EL (cell line): ENCODE data around the gene SDR42E1.
"Not testable (repeated sequence)": the region's sequence is repeated elsewhere in the genome, so short reads cannot be mapped to it uniquely, and the experiment has no call there.

ENCODE experiments used
- DNase-seq: peaks from one replicate; pipeline ENCODE4 v3.0.0-alpha.2; 2016

The SDR42E1 gene

DNA sequence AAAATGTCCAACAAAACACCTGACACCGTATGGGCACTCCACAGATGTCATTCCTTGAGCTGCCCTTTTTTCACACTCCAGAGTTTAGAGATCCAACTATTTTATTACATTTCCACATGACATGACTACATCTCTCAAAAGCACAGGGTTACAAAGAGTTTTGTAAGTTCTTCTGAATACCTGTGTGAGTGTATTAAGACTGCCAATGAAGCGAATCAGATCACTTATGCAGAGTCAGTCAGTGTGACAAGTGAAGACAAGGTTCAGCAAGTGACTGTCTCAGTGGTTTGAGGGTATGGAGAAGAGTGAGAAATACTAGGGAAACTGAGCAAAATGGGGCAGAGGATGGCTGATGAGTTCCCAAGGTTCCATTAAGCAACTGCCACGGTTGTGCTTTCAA lies 8.4 kb downstream of the SDR42E1 start:
- no peak for DNase-seq

DNA sequence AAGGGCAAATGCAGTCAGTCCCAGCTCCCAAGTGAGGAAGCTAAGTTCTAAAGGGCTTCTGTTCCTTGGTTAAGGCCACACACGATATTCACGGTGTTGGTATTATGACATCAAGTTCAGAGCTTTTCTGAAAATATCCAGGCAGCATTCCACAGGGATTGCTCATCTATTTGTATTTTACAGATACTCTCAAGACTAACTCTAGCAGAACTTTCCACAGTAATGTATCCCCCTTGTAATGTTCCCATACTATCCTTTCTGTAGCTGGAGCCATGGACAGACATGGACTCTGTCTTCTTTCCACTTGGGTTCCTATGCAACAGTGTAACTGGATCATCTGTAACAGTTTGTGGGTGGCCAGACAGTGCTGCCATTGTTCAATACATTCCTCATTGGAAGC lies 13.5 kb downstream of the SDR42E1 start:
- peak; percentile 84 for DNase-seq

DNA sequence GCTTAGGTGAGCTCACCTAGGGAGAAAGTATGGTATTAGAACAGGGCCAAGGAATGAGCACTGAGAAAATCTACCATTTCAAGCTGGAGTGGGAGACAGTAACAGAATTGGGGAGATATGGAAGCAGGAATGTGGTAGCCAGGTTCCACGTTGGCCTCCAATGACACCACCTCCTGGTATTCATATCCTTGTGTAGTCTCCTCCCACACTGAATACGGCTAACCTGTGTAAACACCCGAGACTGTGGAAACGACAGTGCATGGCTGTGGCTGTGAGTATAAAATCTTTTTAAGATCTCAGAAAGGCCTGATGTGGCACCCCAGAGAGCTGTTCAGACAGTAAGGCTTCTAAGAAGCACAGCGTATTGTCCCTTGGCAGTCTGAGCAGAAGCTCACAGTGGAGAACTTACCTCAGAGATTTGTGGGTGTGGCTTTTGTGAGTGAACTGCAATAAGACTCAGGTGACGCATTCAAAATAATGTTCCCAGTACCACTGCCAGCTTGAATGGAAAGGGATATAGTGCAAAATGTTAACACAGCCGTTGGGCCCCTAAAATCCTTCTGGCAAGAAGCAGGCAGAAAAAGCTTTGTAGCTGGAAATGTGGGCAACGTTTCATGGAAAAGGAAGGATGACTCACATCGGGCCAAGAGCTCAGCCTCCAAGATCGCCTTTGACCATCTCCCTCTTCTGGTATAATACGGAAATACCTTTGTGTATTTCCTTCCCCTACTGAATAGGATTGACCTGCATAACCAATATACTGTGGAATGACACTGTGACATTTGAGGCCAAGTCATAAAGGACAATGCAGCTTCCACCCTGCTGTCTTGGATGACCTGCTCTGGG lies 14.4 kb downstream of the SDR42E1 start:
- peak; percentile 76 for DNase-seq

DNA sequence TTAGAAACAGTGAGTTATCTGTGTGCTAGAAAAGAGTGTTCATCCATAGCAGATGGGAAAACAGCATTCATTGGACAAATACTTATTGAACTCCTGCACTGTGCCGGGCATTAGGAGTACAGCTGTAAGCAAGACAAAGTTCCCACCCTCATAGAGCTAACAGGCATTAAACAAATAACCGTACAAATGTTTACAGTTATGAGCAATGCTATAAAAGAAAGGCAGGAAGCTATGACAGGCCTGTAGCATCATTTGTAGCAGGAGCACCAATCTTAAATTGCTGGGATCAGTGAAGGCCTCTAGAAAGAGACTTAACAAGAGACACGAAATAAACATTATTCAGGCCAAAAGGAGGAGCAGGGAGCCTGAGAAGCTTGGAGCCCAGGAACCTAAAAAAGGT lies 15.6 kb downstream of the SDR42E1 start:
- no peak for DNase-seq

DNA sequence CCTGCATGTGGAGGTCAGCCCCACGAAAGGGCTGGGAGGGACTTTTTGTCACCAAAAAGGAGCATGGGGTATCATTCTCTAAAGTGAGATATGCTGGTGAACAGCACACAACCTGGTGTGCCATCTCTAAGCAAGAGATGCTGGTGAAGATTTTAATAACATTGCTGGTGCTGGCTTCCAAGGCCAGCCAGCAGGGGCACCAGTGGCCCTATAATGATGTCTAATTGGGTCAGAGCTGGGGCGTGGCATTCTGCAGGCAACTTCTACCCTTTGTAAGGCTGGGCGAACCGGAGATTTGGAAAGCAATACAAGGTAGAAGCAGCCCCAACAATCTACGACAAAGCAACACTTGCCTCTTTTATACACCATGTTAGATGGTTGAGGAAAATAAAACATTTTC lies 16.8 kb downstream of the SDR42E1 start:
- DNase-seq = no peak

DNA sequence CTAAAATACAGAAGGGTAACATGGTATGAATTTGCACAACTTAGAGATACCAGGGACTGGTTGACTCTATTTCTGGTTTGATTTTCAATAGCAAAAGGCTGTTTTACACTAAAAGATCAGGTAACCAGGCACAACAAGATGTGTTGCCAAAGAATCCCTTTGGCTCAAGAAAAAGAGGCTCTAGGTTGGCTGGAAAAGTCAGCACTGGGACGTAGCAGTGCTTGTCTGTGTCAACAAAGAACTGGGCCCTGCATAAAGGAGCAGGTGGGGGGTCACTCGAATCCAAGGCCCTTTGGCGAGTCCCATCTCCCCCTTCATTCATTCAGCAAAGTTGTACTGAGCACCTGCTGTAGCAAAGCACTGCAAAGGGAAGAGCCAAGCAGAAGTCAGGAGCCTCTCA lies 18.4 kb downstream of the SDR42E1 start:
- DNase-seq = no peak

DNA sequence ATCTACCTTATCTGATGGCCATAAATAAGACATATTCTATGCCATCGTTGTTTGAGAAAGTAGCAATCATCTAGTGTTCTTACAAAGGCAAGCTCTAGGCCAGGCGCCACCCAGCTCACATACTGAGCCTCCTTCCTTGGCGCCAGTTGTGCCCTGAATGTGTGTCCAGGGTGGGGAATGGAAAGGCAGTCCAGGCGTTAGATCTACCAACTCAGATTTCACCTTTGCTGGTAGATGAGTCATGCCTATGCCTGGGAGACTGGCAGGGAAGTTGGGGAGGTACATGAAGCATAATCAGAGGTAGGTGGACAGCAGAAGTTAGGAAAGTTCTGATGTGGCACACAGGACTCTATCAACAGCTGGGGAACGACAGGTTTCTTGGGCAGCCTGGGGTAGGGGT lies 23.6 kb downstream of the SDR42E1 start:
- no peak for DNase-seq

DNA sequence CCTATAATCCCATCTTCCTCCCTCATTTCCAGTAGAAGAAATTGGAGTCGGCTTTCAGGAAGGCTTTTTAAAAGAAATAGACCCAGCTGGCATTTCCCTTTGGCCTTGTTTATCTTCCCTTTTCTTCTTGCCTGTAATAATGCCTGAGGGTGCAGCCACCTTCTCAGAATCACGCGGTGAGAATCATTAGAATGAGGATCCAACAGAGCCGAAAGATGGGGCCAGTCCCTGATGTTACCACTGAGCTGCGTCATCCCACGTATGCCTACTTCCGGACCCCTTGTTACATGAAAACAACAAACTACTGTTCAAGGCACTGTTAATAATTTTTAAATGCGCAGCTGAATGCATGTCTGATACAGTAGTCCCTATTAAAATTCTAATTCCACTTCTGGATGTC lies 24.1 kb downstream of the SDR42E1 start:
- no peak for DNase-seq

DNA sequence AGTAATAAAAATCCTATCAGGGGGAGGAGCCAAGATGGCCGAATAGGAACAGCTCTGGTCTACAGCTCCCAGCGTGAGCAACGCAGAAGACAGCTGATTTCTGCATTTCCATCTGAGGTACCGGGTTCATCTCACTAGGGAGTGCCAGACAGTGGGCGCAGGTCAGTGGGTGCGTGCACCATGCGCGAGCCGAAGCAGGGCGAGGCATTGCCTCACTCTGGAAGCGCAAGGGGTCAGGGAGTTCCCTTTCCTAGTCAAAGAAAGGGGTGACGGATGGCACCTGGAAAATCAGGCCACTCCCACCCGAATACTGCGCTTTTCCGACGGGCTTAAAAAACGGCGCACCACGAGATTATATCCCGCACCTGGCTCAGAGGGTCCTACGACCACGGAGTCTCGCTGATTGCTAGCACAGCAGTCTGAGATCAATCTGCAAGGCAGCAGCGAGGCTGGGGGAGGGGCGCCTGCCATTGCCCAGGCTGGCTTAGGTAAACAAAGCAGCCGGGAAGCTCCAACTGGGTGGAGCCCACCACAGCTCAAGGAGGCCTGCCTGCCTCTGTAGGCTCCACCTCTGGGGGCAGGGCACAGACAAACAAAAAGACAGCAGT lies 33.8 kb downstream of the SDR42E1 start:
- not testable (repeated sequence) for DNase-seq

DNA sequence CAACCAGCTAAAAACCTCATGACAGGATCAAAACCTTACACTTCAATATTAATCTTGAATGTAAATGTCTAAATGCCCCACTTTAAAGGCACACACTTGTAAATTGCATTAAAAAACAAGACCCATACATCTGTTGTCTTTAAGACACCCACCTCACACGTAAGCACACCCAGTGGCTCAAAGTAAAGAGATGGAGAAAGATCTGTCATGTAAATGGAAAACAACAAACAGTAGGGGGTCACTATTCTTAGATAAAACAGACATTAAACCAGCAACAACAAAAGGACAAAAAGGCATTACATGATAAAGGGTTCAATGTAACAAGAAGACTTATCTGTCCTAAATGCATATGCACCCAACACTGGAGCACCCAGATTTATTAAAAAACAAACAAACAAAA lies 35.6 kb downstream of the SDR42E1 start:
- DNase-seq = no peak

DNA sequence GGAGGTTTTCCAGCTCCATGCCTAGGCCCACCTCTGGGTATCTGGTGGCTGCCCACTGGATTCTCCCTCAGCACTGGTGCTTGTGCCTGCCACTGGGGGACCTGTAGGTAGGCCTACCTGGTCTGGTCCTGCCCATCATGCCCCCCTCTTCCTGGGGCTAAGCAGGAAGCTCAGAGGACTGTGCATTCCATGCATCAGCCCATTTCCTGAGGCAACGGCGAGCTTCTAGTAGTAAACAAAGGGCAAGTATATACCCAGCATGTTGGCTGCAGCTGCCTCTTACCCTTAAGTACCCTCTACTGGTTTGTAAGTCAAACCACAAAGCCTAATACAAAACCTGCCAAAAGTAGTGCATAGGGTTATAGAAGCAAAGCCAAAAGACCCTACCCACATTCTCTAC lies 37.5 kb downstream of the SDR42E1 start:
- no peak for DNase-seq

DNA sequence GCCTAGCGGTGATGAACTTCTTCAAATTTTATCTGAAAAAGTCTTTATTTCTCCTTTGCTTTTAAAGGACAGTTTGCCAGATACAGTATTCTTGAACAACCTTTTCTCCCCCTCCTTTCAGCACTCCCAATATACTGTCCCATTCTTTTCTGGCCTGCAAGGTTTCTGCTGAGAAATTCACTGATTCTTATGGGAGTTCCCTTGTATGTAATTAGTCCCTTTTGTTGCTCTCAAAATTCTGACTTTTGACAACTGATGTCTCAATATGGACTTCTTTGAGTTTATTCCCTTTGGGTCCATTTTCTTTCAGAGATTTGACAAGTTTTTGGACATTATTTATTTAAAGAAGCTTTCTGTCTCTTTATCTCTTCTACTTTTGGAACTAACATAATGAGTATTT lies 39.4 kb downstream of the SDR42E1 start:
- DNase-seq = no peak

DNA sequence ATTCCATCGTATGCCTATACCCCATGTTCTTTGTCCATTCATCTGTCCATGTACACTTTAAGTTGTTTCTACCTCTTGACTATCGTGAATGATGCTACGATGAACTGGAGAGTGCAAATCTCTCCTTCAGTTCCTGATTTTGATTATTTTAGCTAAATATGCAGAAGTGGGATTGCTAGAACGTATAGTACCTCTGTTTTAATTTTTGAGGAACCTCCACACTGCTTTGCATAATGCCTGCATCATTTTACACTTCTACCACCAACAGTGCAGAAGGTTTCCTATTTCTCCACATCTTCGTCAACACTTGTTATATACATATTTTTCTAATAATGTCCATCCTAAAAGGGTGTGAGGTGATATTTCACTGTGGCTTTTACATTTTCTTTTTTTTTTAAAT lies 43.9 kb downstream of the SDR42E1 start:
- no peak for DNase-seq

DNA sequence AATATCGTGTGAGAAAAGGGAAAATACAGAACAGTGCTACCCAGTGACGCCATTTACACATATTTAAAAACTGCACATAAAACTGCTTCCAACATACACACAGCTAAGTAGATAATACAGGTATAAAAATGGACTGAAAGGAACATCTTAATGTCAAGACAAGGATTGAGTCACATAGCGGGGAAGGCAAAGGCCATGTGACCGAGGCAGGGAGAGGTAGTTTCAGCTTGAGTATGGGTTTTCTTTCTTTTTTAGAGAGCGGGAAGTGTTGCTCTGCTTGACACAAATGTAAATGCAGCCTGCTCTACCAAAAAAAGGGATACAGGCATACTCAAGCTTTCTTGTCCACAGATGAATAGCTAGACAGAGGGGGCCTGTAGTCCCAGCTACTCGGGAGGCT lies 46.5 kb downstream of the SDR42E1 start:
- DNase-seq = no peak

DNA sequence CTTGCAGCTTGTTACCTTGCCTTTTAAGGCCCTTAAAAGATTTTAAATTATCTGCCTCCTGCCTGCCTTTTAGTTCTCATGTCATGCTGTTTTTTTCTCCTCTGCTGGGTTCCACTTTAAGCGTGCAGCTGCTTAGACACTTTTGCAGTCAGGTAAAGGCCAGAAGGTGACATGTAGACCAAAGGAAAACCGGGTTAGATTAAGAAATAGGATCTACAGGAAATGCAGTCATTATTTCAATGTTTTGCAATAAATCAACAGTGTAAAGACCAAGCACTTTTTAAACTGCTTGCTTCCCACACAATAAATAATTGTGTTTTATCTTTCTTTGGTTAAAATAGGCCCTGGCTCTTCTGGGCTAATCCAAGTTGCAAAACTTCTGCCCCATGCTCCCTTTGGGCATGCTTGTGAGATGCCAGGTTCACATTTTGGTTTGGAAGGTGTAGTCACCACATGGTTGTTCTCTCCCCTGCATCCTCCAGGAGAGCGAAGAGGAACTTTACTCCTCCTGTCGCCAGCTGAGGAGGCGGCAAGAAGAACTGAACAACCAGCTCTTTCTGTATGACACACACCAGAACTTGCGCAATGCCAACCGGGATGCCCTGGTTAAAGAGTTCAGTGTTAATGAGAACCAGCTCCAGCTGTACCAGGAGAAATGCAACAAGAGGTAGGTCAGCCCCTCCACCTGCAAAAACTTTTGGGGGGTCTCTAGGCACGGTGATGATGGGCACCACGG lies 54.9 kb downstream of the SDR42E1 start:
- DNase-seq = peak; percentile 12

DNA sequence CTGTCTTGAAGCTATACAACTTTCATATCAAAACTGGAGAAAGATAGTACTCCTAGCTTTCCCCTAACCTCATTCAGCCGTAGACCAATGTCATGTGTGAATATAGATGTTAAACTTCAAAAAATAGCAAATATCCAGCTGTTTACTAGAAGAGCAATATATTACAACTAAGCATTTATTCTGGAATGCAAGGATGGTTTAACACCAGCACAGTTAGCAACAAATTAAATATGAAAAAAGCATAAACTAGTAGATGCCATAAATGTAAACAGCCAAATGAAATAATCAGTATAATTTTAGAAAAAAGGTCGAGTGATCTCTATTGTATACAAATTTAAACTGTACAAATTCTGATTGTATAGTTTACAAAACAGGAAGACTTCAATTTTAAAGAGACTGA lies 59.7 kb downstream of the SDR42E1 start:
- DNase-seq = no peak

DNA sequence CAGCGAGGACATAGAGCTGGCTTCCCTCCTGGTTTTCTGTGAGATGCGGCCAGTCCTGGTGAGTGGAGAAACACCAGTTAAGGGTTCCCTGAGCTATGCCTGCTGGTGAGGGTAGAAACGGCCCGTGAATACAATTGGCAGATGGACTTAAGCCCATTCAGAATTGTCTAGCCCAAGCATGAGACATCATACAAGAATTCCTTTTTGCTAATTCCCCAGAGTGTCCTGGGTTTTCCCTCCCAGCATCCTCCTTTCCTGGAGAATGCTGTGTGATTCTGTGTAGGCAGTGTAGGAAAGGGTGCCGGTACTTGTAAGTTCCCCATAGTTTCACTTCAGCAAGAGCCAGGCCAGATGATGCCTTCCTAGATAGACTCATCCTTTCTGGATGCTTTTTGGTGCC lies 65.1 kb downstream of the SDR42E1 start:
- peak; percentile 63 for DNase-seq

DNA sequence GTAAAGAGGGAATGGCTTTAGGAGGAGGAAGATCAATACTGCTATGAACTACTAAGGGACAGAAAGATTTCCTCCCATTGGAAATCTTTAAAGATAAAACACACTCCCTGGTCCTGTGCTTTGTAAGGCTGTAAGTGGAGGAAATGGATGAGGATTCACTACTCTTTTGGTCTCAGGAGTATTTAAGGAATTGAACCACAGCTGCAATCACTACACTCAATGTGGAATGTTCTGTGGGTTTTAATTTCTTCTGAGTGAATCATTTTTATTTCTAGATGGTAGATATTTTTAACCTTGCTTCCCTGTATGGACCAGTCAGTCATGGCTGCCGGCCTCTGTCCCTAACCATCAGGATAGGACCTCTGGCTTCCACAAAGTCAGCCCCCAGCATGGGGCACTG lies 65.6 kb downstream of the SDR42E1 start:
- peak; percentile 33 for DNase-seq

DNA sequence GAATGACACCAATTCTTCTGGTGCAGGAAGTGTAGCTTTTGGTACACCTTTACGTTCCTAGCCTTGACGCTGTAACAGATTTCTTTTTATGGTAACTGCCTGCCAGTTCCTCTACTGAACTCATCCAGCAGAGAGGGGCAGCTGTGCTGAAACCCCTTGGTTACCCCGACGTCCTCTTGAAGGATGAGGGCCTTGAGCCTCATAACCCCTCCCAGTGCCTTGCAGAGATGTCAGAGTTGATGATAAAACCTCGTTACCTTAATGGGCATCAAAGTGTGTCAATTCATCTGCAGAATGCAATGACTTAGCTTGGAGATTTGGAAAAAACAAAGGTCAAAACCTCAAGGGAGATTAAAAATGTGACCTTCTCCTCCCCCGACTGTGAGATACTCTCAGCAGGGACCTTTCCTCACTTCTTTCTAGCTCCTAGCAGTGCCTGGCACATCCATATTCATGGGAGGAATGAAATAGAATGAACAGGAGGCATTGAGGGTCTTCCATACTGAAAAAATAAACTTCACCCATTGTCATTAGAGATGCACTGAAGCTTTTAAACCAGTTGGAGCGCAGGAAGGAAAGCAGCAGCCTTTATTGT lies 69.2 kb downstream of the SDR42E1 start:
- no peak for DNase-seq

DNA sequence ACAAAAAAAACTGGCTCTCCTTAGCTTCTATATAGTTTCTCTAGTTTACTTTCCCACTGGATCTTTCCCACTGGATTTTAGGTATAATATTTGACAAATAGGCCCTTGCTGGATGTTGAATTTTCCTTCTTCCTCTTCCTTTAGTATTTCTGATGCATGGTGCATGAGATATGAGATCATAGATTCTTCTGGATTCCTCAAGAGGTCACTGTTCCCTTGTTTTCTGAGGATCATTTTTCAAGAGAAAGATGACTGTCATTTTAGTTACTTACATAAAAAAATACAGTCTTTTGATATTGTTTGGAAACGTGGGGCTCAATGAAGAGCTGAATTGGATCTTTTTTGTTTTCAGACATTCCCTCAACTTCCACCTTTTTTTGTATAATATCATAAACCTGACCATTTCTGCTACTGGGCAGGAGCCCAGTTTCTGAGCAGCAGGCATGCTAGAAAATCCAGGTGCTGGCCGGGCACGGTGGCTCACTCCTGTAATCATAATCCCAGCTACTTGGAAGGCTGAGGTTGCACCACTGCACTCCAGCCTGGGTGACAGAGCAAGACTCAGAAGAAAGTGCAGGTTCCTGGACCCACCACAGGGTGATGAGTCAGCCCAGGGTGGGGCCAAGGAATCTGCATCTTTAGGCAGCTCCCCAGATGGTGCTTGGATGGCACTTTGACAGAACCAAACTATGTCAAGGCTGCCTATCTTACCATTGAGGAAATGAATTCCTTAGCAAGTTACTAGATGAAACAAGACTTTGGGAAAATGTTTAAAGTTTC lies 70.3 kb downstream of the SDR42E1 start:
- peak; percentile 43 for DNase-seq

DNA sequence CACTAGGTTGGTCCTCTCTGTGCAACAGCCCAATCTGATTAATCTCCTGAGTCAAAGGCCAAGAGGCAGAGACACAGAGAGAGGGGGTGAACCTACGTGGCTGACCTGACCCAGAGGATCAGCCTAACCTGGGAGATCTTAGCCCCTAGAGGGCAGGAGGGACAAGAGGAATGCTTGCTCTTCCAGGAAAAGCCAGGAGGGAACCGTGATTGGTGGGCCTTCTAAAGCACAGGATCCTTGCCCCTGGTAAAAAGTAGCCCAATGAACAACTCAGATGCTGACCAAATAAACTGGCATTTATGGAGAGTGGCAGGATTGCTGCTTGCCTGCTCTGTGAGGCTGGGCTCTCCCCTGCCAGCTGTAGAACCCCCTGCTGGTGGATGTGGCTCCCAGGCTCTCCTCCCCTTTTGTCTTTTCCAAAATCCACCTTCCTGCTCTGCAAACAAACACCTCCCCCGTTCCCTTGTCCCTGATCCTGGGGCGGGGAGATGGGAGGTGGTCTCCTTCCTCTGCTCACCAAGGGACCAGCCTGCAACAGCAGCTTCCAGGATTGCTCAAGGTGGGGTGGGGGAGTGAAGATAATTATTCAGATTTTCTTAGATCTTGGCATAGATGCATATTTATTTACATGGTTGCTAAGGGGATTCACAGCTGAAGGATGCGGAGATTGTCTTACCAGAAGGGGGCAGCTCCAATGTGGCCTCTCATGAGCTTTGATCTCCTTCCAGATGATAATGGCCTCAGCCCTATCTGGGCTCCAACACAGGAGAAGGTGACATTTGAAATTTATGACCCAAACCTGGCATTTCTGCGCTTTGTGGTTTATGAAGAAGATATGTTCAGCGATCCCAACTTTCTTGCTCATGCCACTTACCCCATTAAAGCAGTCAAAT lies 71.9 kb downstream of the SDR42E1 start:
- DNase-seq = no peak
